Stimulated activated CD8-positive, alpha-beta memory T cell treated with anti-CD3 and anti-CD28 coated beads, Interleukin-2, amount 100 ng/mL, for 1 hour (primary cell): ENCODE measurements around the gene CLCN4.

Experiments
- DNase-seq, 2 donors: peaks; one replicate each; pipeline ENCODE4 v3.0.0-alpha.2; 2020; ENCODE audit warnings: low read depth in 2 of 2

Gene CLCN4

DNA sequence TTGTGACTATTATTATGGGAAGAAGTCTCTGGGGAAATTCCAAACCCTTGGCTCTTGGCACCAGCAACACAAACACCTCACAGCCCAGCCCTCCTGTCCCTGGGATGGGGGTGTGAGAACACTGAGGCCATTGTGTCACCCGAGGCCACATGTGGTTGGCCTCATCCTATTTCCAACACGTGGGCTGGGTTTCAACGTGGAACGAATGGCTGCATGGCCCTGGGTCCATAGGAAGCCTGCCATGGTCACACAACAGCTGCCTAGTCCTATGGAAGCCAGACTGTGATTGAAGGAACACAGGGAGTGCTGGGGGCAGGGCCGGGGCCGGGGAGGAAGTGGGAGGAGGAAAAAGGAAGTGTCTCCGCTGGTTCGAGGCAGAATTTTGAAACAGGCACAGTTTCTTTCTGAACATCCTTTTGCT lies 10.0 kb downstream of the CLCN4 start:
- DNase-seq: no peak

- DNase-seq: no peak
Observed at GRCh38 chrX:10167573-10167972, 10.8 kb downstream of the CLCN4 start.

- DNase-seq: no peak
Observed at GRCh38 chrX:10168226-10168625, 11.5 kb downstream of the CLCN4 start.

- DNase-seq: no peak
Observed at GRCh38 chrX:10169175-10169574, 12.4 kb downstream of the CLCN4 start.

- DNase-seq: no peak
Observed at GRCh38 chrX:10171249-10171648, 14.5 kb downstream of the CLCN4 start.

GRCh38 chrX:10172877-10173276 lies 16.1 kb downstream of the CLCN4 start:
- no peak for DNase-seq

DNA sequence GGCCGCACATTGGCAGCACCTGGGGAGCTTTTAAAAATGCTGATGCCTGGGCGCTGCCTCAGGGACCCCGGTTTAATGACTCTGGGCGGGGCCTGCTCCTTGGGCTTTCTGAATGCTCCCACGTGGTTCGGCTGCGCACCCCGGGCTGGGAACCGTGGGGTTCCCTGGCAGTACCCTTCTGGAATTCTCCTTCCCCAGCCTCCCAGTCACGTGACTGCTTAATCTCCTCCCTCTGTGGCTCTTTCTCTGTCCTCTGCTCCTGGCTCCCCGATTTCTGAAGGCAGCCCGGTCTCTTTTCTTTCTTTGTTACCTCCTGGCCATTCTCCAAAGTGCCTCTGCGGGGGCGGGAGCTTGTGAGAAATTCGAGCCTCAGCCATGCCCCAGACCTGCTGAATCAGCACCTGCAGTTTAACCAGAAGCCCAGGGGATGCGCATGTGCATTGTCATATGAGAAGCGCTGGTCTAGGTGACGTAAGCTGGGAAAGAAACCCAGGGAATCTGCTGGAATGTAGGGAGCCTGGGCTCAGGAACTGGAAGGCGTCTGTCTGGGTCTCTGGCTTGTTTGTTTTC lies 16.6 kb downstream of the CLCN4 start:
- DNase-seq: no peak

GRCh38 chrX:10174051-10174450 lies 17.3 kb downstream of the CLCN4 start:
- DNase-seq: no peak

DNA sequence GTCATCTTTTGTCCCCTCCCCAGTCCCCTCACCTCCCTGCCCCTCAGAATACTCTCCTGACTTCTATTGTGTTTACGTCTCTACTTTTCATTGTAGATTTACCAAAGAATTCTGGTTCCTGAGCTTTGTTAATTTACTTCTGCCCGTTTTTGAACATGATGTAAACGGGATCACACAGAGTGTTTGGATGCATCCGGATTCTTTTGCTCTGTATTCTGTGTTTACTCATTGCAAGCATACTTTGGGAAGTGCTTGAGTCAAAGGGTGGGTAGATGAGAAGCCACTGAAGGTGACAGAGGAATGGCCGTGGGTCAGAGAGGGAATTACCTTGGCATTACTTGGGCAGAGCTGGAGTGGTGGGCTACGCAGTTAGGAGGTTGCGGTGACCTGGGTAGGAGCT lies 18.0 kb downstream of the CLCN4 start:
- DNase-seq: no peak

GRCh38 chrX:10175319-10175871 lies 18.6 kb downstream of the CLCN4 start:
- no peak for DNase-seq

DNA sequence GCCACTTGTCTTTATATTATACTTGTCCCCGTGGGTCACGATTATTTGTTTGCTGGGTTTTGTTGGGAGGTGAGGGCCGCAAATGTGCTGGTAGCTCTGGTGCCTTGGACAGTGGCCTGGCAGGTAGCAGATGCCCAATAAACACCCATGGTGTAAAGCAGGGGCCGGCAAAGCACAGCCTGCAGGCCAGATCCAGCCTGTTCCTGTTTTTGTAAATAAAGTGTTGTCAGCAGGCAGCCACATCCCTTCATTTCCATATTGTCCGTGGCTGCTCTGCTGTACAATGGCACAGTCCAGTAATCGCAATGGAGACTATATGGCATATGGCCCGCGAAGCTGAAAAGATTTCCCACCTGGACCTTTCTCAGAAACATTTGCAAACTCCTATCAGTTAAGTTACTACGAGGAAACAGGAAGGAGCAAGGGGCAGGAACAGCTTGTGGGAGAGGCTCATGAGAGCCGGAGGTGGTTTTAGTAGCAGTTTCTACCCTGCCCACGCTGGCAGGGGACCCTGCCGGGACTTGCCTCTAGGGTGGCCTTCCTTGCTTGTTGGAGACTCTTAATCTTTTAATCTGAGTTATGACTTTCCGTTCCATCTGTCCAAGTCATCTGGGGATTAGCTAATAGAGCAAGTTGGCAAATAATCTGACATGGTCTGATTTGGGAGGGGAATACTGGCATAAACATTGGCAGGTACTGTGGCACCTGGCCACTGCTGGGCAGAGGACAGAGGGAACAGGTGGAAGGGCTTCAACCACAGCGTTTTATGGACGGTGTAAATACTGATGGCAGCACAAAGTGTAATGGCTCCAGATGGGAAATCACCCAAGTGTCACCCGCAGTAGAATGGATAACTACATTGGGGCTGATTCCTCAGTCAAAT lies 19.6 kb downstream of the CLCN4 start:
- no peak for DNase-seq

DNA sequence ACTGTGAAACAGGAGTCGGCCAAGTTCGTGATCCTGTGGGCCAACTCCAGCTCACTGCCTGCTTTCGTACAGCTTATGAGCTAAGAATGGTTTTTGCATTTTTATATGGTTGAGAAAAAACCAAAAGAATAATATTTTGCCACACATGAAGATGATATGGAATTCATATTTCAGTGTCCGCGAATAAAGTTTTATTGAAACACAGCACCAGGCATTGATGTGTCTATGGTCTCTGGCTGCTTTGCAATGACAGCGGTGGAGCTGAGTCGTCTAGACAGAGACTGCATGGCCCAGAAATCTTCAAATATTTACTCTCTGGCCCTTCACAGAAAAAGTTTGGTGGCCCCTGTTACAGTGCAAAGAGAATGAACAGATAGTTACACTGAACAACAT lies 20.2 kb downstream of the CLCN4 start:
- DNase-seq: no peak

DNA sequence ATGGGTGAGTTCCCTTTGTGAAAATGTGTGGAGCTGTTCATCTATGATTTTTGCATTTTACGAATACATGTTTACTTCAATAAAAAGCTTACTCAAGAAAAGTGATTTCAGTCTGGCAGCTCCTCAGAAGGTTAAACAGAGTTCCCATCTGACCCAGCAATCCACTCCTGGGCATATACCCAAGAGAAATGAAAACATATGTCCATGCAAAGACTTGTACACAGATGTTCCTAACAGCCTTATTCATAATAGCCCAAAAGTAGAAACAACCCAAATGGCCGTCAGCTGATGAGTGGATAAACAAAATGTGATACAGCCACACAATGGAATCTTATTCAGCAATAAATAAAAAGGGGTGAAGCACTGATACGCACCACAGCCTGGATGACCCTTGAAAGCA lies 20.8 kb downstream of the CLCN4 start:
- no peak for DNase-seq

DNA sequence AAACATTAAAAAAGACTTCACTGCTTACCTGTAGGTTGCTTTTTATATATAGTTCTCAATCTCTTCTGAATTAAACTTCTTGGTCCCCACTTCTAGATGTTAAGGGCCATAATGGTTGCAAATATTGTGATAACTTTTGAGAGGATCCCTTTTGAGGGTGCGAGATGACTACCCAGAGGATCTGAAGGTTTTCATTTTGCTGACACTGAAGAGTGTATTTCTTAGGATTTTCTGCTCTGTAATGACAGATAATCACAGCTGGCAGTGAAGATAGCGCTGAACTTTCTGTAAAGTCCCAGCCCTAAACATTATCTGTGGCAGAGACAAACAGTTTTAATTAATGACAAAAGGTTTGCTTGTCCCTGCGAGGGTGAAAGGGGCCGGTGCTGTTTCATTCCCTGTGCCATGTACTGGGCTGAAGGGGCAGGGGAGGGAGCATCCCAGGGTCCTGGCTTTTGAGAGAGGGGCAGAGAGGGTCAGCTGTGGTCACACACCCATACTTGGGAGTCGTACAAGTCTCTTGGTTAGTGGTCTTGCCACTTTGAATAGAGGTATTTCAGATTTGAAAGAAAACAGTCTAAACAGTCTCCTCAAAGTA lies 22.2 kb downstream of the CLCN4 start:
- DNase-seq: no peak

DNA sequence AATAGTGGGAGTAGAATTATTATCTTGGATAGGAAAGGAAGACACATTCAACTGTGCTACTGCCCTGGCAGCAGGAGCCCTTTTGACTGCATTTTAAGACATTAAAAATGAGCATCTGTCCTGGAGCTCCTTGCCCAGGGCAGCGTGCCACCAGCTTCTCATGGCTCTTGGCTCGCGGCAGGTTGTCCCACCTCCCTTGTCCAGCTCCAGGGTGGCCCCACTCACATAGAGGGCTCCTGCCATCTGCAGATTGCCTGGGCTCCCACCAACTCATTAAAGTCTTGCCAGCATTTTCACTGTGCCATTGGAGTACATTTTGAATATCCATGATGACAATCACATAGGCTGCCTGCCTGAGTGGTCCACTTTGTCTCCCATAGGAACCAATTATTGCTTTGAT lies 27.0 kb downstream of the CLCN4 start:
- DNase-seq: no peak

- no peak for DNase-seq
Observed at GRCh38 chrX:10184411-10184810, 27.6 kb downstream of the CLCN4 start.

DNA sequence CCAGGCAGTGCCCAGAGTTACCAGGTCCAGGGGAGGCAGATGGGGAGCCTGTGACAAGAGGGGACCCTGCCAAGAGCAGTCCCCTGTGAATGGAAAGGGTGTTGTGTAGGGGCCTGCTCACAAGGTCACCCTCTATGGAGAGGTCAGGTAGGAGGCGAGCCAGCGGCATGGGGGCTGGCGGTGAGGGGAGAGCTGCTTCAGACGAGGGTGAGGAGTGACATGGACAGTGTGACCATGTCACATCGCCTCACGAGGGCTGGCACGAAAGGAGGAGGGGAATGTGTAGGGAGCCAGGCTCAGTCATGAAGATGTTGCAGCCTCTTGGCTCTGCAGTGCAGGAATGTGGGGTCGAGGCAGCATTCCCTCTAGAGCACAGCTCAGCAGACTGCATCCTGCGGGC lies 29.6 kb downstream of the CLCN4 start:
- DNase-seq: no peak

GRCh38 chrX:10187421-10187820 lies 30.6 kb downstream of the CLCN4 start:
- no peak for DNase-seq

- DNase-seq: peak; percentile 41 to 48
Observed at GRCh38 chrX:10189317-10190268, 32.8 kb downstream of the CLCN4 start.

GRCh38 chrX:10190367-10190766 lies 33.6 kb downstream of the CLCN4 start:
- no peak for DNase-seq

DNA sequence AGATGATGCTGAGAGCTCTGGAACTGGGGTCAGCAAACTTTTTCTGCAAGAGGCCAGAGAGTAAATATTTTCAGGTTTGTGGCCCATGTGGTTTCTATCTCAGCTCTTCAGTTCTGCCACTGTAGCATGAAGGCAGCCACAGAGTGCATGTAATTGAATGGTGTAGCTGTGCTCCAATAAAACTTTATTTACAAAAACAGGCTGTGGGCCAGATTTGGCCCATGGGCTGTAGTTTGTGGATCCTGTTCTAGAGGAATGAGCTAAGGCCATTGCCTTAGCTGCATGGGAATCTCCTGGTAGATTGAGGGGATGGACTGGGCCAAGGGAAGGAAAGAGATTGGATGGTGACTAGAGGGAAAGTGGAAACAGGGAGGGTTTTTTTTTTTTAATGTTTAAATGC lies 36.8 kb downstream of the CLCN4 start:
- no peak for DNase-seq

DNA sequence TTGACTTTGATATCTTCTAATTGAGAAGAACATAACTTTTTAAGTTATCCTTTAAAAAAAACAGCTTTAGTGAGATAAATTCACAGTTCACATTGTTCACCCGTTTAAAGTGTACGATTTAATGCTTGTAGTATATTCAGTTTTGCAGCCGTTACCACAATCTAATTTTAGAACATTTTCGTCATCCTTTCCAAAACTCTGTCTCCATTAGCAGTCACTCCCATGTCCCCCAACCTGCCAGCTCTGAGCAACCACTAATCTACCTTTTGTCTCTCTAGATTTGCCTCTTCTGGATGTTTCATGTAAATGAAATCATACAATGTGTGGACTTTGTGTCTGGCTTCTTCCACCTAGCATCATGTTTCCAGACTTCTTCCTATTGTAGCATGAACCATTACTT lies 38.6 kb downstream of the CLCN4 start:
- DNase-seq: no peak
